Neural progenitor cell (in vitro differentiated cells): ENCODE measurements around the gene CD58. TPM values are rescaled to one million over a fixed set of nuclear protein-coding genes. Genes with fewer than 3 reads are reported as not detected.

Experiments used
- DNase-seq: peaks from one replicate; pipeline ENCODE4 v3.0.0-alpha.2; 2016; ENCODE audit warnings: low spot score
- H2AFZ ChIP-seq: fragments of 200-600 bp; sonication (generic); replicated peaks from 2 replicates; pipeline ENCODE4 v1.6.1; 2016; ENCODE audit warnings: antibody characterized with exemption
- H3F3A ChIP-seq: fragments of 200-600 bp; sonication (generic); 2 replicates; pipeline ENCODE4 v1.6.1; 2016; ENCODE audit warnings: antibody characterized with exemption, low read depth
- H3K27ac ChIP-seq: fragments of 200-600 bp; sonication (generic); 2 replicates; pipeline ENCODE4 v1.5.1; 2016; ENCODE audit warnings: mild to moderate bottlenecking
- H3K27me3 ChIP-seq: fragments of 200-600 bp; sonication (generic); 2 replicates; pipeline ENCODE4 v1.6.1; 2016; ENCODE audit warnings: mild to moderate bottlenecking, moderate library complexity
- H3K36me3 ChIP-seq: fragments of 200-600 bp; sonication (generic); 2 replicates; pipeline ENCODE4 v1.5.1; 2016
- H3K4me1 ChIP-seq: fragments of 200-600 bp; sonication (generic); 2 replicates; pipeline ENCODE4 v1.6.1; 2016; ENCODE audit warnings: mixed run types
- H3K4me2 ChIP-seq: fragments of 200-600 bp; sonication (generic); 2 replicates; pipeline ENCODE4 v1.6.1; 2016
- H3K4me3 ChIP-seq: fragments of 200-600 bp; sonication (generic); 2 replicates; pipeline ENCODE4 v1.5.1; 2016
- H3K79me2 ChIP-seq: fragments of 200-600 bp; sonication (generic); 2 replicates; pipeline ENCODE4 v1.6.1; 2016; ENCODE audit warnings: low read depth
- H3K9ac ChIP-seq: fragments of 200-600 bp; sonication (generic); 2 replicates; pipeline ENCODE4 v1.6.1; 2016
- H3K9me3 ChIP-seq: fragments of 200-600 bp; sonication (generic); 2 replicates; pipeline ENCODE4 v1.5.1; 2016; ENCODE audit warnings: low read depth
- H4K20me1 ChIP-seq: fragments of 200-600 bp; sonication (generic); 2 replicates; pipeline ENCODE4 v1.6.1; 2016; ENCODE audit warnings: low read depth
- H3K27ac Mint-ChIP-seq: 3 replicates; pipeline ENCODE4 v1.8.0; 2021; ENCODE audit warnings: mixed read lengths
- H3K27me3 Mint-ChIP-seq: 2 replicates; pipeline ENCODE4 v1.8.0; 2022; ENCODE audit warnings: low read depth, mild to moderate bottlenecking, inconsistent platforms, moderate library complexity, mixed read lengths; ENCODE audit not compliant: insufficient read depth
- H3K36me3 Mint-ChIP-seq: 3 replicates; pipeline ENCODE4 v1.8.0; 2021; ENCODE audit warnings: mixed read lengths
- H3K4me1 Mint-ChIP-seq: 3 replicates; pipeline ENCODE4 v1.8.0; 2021; ENCODE audit warnings: mixed read lengths
- H3K4me3 Mint-ChIP-seq: 3 replicates; pipeline ENCODE4 v1.8.0; 2021; ENCODE audit warnings: mild to moderate bottlenecking, moderate library complexity, mixed read lengths
- H3K9me3 Mint-ChIP-seq: 3 replicates; pipeline ENCODE4 v1.8.0; 2020; ENCODE audit warnings: mixed read lengths
- CTCF ChIP-seq: fragments of 200-600 bp; sonication (generic); IDR thresholded peaks from 2 replicates; pipeline ENCODE4 v1.5.1; 2017; ENCODE audit warnings: antibody characterized with exemption, mild to moderate bottlenecking
- EZH2 ChIP-seq: fragments of 200-600 bp; sonication (generic); IDR thresholded peaks from 2 replicates; pipeline ENCODE4 v1.6.1; 2017; ENCODE audit warnings: antibody characterized with exemption, mild to moderate bottlenecking, moderate library complexity
- EZH2phosphoT487 ChIP-seq: fragments of 200-600 bp; sonication (generic); IDR thresholded peaks from 2 replicates; pipeline ENCODE4 v1.6.1; 2017; ENCODE audit warnings: antibody characterized with exemption
- total RNA-seq: library from RNA; depleted of rRNA; stranded (reverse); fragments of >200 nt; gene quantifications from 2 replicates; pipeline ENCODE4 v1.2.3, GENCODE V29; 2015; ENCODE audit warnings: low replicate concordance

CD58 gene
- total RNA-seq, 1 donor from 2014 or later, result 14.6 TPM

GRCh38 chr1:116494745-116495144 is 76.1 kb downstream of the CD58 start:
- Histone ChIP-seq H3F3A (peaks cover 9% of the 10 kb centered on the region), H3K4me2 (peak overlapping the region; percentile 54), H3K36me3 (no peaks in the 10 kb centered on the region), H3K9me3 (no peaks in the 10 kb centered on the region), H2AFZ (peak overlapping the region; percentile 97), H3K4me1 (peaks cover 22% of the 10 kb centered on the region), H3K9ac (no peak overlapping the region), H4K20me1 (no peaks in the 10 kb centered on the region), H3K27me3 (no peaks in the 10 kb centered on the region), H3K27ac (no peak overlapping the region), H3K4me3 (no peak overlapping the region), H3K79me2 (no peaks in the 10 kb centered on the region)
- Mint-ChIP-seq H3K4me3 (no peak overlapping the region), H3K27ac (peak overlapping the region; percentile 38), H3K27me3 (peaks cover 7% of the 10 kb centered on the region), H3K36me3 (no peaks in the 10 kb centered on the region), H3K9me3 (no peaks in the 10 kb centered on the region), H3K4me1 (peaks cover 32% of the 10 kb centered on the region)
- DNase-seq, result no peak
- no peak for TF ChIP-seq CTCF
- TF ChIP-seq EZH2phosphoT487, result no peak
- TF ChIP-seq EZH2, result no peak

DNA sequence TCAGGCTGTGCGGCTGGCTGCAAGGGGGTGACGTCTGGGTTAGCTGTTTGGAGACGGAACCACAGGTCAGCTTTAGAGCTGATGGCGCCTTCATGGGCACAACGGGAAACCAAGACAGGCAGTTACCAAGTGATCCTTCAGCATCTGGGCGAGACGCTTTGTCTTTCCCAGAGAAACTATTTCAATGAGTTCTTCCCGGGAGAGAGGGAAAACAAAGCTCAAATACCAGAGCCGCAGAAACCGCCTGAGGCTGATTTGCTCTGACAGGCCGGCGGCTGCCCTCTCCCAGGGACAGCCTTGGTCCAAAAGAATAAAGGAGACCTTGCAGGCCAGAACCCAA is 76.5 kb downstream of the CD58 start:
- H3K9ac ChIP-seq, result no peak overlapping the region
- no peaks in the 10 kb centered on the region for H3K27me3 ChIP-seq
- Mint-ChIP-seq H3K36me3 (no peaks in the 10 kb centered on the region), H3K4me3 (no peak overlapping the region), H3K9me3 (no peaks in the 10 kb centered on the region), H3K27me3 (peaks cover 7% of the 10 kb centered on the region), H3K27ac (no peak overlapping the region), H3K4me1 (peaks cover 33% of the 10 kb centered on the region)
- H3F3A ChIP-seq, result peaks cover 9% of the 10 kb centered on the region
- H4K20me1 ChIP-seq, result no peaks in the 10 kb centered on the region
- no peaks in the 10 kb centered on the region for H3K36me3 ChIP-seq
- DNase-seq, result peak; percentile 83
- H3K4me2 ChIP-seq, result peak overlapping the region; percentile 54
- no peak overlapping the region for H3K4me3 ChIP-seq
- no peaks in the 10 kb centered on the region for H3K79me2 ChIP-seq
- no peak for TF ChIP-seq EZH2phosphoT487
- TF ChIP-seq EZH2, result no peak
- no peak for TF ChIP-seq CTCF
- no peaks in the 10 kb centered on the region for H3K9me3 ChIP-seq
- no peak overlapping the region for H3K27ac ChIP-seq
- H2AFZ ChIP-seq, result peak overlapping the region; percentile 97
- H3K4me1 ChIP-seq, result peaks cover 22% of the 10 kb centered on the region

DNA sequence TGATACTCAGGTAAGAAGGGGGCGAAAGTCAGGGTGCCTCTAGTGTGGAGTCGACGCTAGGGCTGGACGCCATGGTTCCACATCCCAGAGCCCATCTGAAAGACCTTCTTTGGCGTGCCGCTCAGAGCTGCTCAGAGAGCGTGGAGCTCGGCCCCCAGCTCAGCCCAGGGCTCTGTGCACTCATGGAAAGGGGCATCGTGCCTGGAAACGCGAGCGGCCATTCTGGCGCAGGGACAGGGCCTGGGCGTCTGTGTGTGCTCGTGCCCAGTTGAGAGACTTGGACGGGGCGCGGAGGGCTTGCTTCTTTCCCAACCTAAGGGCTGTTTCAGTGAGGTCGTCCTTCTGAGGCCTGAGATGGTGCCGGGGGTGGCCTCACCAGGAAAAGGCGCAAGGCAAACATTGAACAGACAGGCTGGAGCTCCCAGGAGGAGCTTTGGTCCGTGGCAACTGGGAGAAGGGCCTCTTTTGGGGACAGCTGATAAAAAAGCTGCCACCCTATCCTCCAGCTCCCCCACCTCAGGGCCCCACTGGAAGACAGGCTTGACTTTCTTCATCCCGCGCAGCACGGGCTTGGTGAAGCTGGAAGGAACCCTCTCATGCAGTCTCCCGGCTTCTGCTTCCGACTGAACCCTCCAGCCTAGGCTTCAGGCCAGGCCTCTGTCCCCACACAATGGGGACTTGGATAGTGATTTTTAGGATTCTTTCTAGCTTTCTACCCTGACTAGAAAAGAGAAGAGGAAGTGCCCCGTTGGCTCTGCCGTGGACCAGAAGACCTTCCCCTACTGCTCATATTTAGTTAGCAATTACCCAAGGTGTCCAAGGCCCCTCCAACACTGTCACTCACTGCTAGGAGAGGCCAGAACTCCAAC is 77.1 kb downstream of the CD58 start:
- DNase-seq, result no peak
- Histone ChIP-seq H3K4me3 (no peak overlapping the region), H3K27me3 (no peaks in the 10 kb centered on the region), H3K27ac (no peak overlapping the region), H2AFZ (peak overlapping the region; percentile 97), H3K9me3 (no peaks in the 10 kb centered on the region), H3K4me2 (peak overlapping the region; percentile 41), H3K79me2 (no peaks in the 10 kb centered on the region), H3K4me1 (peaks cover 22% of the 10 kb centered on the region), H3K36me3 (no peaks in the 10 kb centered on the region), H3F3A (peaks cover 9% of the 10 kb centered on the region), H4K20me1 (no peaks in the 10 kb centered on the region), H3K9ac (no peak overlapping the region)
- no peak overlapping the region for H3K4me3 Mint-ChIP-seq
- peaks cover 7% of the 10 kb centered on the region for H3K27me3 Mint-ChIP-seq
- no peaks in the 10 kb centered on the region for H3K9me3 Mint-ChIP-seq
- H3K4me1 Mint-ChIP-seq, result peaks cover 35% of the 10 kb centered on the region
- no peaks in the 10 kb centered on the region for H3K36me3 Mint-ChIP-seq
- TF ChIP-seq CTCF (no peak), EZH2phosphoT487 (no peak), EZH2 (no peak)
- H3K27ac Mint-ChIP-seq, result no peak overlapping the region
